Suprapubic skin (tissue), 4 donors: ENCODE data around the gene FNDC8. TPM values are rescaled to one million over a fixed set of nuclear protein-coding genes. Genes with fewer than 3 reads are reported as not detected.
"Not testable (repeated sequence)": the region's sequence is repeated elsewhere in the genome, so short reads cannot be mapped to it uniquely, and the experiment has no call there.

Experiments used
- DNase-seq, 2 donors: peaks; one replicate each; pipeline ENCODE4 v3.0.0-alpha.2; 2019; ENCODE audit warnings: low spot score in 2 of 2
- H3K27ac ChIP-seq: fragments of 200-600 bp; sonication (generic); one replicate; pipeline ENCODE4 v1.5.1; 2019
- H3K27me3 ChIP-seq: fragments of 200-600 bp; sonication (generic); one replicate; pipeline ENCODE4 v1.5.1; 2019
- H3K36me3 ChIP-seq: fragments of 200-600 bp; sonication (generic); one replicate; pipeline ENCODE4 v1.5.1; 2019
- H3K4me1 ChIP-seq: fragments of 200-600 bp; sonication (generic); one replicate; pipeline ENCODE4 v1.5.1; 2019
- H3K4me3 ChIP-seq: fragments of 200-600 bp; sonication (generic); one replicate; pipeline ENCODE4 v1.5.1; 2019; ENCODE audit warnings: mild to moderate bottlenecking
- H3K9me3 ChIP-seq: fragments of 200-600 bp; sonication (generic); one replicate; pipeline ENCODE4 v1.5.1; 2019
- CTCF ChIP-seq, 2 donors: fragments of 200-600 bp in 1 of 2; fragments of 450-650 bp in 1 of 2; sonication (generic) in 1 of 2; IDR thresholded peaks; one replicate each; pipeline ENCODE4 v1.5.1; 2016 to 2019; ENCODE audit warnings: antibody characterized with exemption in 2 of 2, mild to moderate bottlenecking in 1 of 2, moderate library complexity in 1 of 2
- EP300 ChIP-seq: sonication (generic); formaldehyde crosslinking; IDR thresholded peaks from one replicate; pipeline ENCODE4 v1.6.1; 2017; ENCODE audit warnings: antibody characterized with exemption
- POLR2A ChIP-seq, 2 donors: fragments of 450-650 bp; IDR thresholded peaks; one replicate each; pipeline ENCODE4 v1.6.1; 2017; ENCODE audit warnings: antibody characterized with exemption in 2 of 2, mild to moderate bottlenecking in 2 of 2, moderate library complexity in 2 of 2
- POLR2AphosphoS5 ChIP-seq, 3 donors: sonication (generic); formaldehyde crosslinking; IDR thresholded peaks; one replicate each; pipeline ENCODE4 v1.6.1; 2017; ENCODE audit warnings: antibody characterized with exemption in 3 of 3
- WGBS: methylation state at CpG from one replicate; pipeline ENCODE4 v1.1.5; 2018; 5-methylcytosine and 5-hydroxymethylcytosine counted together
- total RNA-seq, 4 donors: library from RNA; depleted of rRNA; stranded (reverse); fragments of >200 nt; gene quantifications; one replicate each; pipeline ENCODE4 v1.1.0, GENCODE V29; 2016

Gene FNDC8
- total RNA-seq, 4 donors from 2014 or later = not detected

GRCh38 chr17:35088881-35089585 is 32.4 kb upstream of the FNDC8 start:
- peak overlapping the region; percentile 98 for H3K4me3 ChIP-seq
- H3K36me3 ChIP-seq = no peaks in the 10 kb centered on the region
- WGBS = 0% methylated on average over 1 of the region's 80 CpGs
- H3K27ac ChIP-seq = peak overlapping the region; percentile 89
- TF ChIP-seq POLR2A (IDR thresholded peaks at IDR 0.05) = peak in 1 of 2 donors; percentile 53
- peak; percentile 82 to 94 for TF ChIP-seq CTCF (IDR thresholded peaks at IDR 0.05)
- TF ChIP-seq EP300 = no peak
- peak; percentile 86 to 89 for DNase-seq
- H3K27me3 ChIP-seq = no peaks in the 10 kb centered on the region
- H3K4me1 ChIP-seq = peaks cover 32% of the 10 kb centered on the region
- H3K9me3 ChIP-seq = no peaks in the 10 kb centered on the region

DNA sequence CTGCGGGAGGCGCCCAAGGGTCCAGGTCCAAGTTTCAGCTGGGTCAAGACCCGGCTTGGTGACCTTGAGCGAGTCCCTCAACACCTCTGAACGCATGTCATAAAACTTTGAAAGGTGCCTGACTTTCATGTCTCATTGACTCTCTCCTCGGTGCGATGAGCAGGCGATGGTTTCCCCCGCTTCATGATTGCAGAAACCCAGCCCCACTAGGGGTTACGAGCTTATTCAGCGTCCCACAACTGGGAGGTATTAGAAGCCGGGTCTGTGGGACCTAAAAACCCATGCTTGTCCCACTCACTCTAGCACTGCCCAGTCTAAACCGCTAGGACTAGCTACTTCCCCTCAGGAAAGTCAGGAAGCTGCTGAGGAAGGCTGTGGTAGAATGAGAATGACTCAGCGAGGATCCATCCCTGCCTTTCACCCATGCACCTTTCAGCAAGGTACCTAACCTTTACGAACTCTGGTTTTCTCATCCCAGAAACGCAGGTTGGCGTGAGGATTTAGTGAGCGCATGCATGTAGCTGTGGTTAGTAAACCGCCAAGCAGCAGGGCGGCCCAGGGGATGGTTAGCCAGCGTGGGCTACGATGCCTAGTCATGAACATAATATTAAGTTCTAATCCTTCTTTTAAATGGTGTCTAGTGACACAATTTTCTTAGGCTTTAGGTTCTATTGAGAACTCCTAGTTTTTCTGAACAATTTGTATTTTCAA is 31.7 kb upstream of the FNDC8 start:
- peak overlapping the region; percentile 89 for H3K27ac ChIP-seq
- H3K36me3 ChIP-seq = no peaks in the 10 kb centered on the region
- peak overlapping the region; percentile 98 for H3K4me3 ChIP-seq
- DNase-seq = no peak
- 43% methylated on average over 21 of the region's 22 CpGs for WGBS
- H3K27me3 ChIP-seq = no peaks in the 10 kb centered on the region
- H3K4me1 ChIP-seq = peaks cover 32% of the 10 kb centered on the region
- H3K9me3 ChIP-seq = no peaks in the 10 kb centered on the region
- TF ChIP-seq POLR2A (IDR thresholded peaks at IDR 0.05) = no peak
- TF ChIP-seq EP300 = no peak
- peak in 1 of 3 donors; percentile 10 for TF ChIP-seq POLR2AphosphoS5 (IDR thresholded peaks at IDR 0.05)
- TF ChIP-seq CTCF (IDR thresholded peaks at IDR 0.05) = no peak

DNA sequence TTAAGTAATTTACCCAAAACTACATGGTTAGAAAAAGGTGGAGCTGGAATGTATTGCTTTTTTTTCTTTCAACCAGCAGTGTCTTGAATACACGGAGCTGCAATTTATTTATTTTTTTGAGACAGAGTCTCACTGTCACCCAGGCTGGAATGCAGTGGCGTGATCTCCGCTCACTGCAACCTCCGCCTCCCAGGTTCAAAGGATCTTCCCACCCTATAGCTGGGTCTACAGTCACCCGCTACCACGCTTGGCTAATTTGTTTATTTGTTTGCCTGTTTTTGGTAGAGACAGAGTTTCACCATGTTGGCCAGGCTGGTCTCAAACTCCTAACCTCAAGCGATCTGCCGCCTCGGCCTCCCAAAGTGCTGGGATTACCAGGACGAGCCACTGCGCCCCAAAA is 30.7 kb upstream of the FNDC8 start:
- WGBS = 90% methylated on average over 11 of the region's 11 CpGs
- DNase-seq, H3K36me3 ChIP-seq, H3K27me3 ChIP-seq, H3K4me3 ChIP-seq, H3K9me3 ChIP-seq, H3K27ac ChIP-seq: not testable (repeated sequence)
- H3K4me1 ChIP-seq = peaks cover 32% of the 10 kb centered on the region

DNA sequence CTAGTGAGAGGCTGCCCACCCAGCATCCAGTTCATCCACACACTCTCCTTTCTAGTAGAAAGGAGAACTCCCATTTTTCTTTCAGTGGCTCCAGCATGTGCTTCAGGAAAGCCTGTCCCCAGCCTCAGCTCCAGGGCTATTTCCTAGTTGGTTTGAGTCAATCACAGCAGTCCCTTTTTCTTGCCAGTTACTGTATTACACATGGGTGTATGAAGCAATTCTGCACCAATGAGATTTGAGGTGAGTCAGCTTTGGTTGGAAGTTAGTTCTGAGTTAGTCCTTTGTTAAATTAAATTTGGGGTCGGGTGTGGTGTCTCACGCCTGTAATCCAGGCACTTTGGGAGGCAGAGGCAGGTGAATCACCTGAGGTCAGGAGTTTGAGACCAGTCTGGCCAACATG is 26.5 kb upstream of the FNDC8 start:
- no peak overlapping the region for H3K4me3 ChIP-seq
- peaks cover 13% of the 10 kb centered on the region for H3K36me3 ChIP-seq
- 31% methylated on average over 2 of the region's 2 CpGs for WGBS
- H3K4me1 ChIP-seq = peaks cover 4% of the 10 kb centered on the region
- H3K9me3 ChIP-seq = no peaks in the 10 kb centered on the region
- H3K27ac ChIP-seq = no peak overlapping the region
- no peak for DNase-seq
- H3K27me3 ChIP-seq = no peaks in the 10 kb centered on the region
- TF ChIP-seq POLR2A (IDR thresholded peaks at IDR 0.05) (no peak), EP300 (no peak), CTCF (IDR thresholded peaks at IDR 0.05) (no peak), POLR2AphosphoS5 (IDR thresholded peaks at IDR 0.05) (no peak)

DNA sequence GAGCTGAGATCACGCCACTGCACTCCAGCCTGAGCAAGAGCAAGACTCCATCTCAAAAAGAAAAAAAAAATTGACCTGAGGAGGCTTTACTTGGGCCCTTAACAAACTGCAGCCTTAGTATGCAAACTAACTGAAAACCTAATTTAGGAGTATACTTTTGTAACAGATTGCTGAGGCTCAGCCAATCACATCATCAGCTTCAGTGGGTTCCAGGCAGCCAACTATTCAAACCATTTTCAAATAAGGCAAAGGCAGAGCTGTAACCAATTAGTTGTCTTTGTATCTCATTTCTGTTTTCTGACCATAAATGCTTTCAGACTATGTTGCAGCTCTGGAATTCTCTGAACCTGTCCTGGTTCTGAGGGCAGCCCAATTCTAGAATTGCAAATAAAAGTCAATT is 25.7 kb upstream of the FNDC8 start:
- Histone ChIP-seq H3K4me1 (no peaks in the 10 kb centered on the region), H3K9me3 (no peaks in the 10 kb centered on the region), H3K27ac (no peak overlapping the region), H3K27me3 (no peaks in the 10 kb centered on the region), H3K36me3 (peaks cover 22% of the 10 kb centered on the region), H3K4me3 (no peak overlapping the region)
- no peak for TF ChIP-seq POLR2AphosphoS5 (IDR thresholded peaks at IDR 0.05)
- no peak for TF ChIP-seq EP300
- no peak for TF ChIP-seq POLR2A (IDR thresholded peaks at IDR 0.05)
- TF ChIP-seq CTCF (IDR thresholded peaks at IDR 0.05) = no peak
- DNase-seq = no peak
- 93% methylated on average over 1 of the region's 1 CpG for WGBS
